Fibroblast of skin of left biceps (primary cell): Measurements from ENCODE around the gene TUBB8.
"Not testable (repeated sequence)": the region's sequence is repeated elsewhere in the genome, so short reads cannot be mapped to it uniquely, and the experiment has no call there.

ENCODE experiments used
- DNase-seq, 2 experiments: peaks; one replicate each; pipeline ENCODE4 v3.0.0-alpha.2; 2013; ENCODE audit warnings: low read depth in 2 of 2

TUBB8 gene

DNA sequence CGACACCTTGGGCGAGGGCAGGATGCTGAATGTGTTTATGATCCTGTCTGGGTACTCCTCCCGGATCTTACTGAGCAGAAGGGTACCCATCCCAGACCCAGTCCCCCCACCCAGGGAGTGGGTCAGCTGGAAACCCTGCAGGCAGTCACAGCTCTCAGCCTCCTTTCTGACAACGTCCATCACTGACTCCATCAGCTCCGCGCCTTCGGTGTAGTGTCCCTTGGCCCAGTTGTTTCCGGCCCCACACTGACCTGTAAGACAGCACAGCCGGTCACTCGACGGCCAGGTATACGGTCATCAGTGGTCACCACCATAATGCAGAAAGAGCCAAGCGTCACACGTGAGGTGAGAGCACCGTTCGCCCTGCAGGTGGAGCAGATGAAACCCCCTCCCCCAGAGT is 1.2 kb downstream of the TUBB8 start:
- DNase-seq, result not testable (repeated sequence)

GRCh38 chr10:13315-13635 is 35.8 kb downstream of the TUBB8 start:
- DNase-seq, result not testable (repeated sequence)

DNA sequence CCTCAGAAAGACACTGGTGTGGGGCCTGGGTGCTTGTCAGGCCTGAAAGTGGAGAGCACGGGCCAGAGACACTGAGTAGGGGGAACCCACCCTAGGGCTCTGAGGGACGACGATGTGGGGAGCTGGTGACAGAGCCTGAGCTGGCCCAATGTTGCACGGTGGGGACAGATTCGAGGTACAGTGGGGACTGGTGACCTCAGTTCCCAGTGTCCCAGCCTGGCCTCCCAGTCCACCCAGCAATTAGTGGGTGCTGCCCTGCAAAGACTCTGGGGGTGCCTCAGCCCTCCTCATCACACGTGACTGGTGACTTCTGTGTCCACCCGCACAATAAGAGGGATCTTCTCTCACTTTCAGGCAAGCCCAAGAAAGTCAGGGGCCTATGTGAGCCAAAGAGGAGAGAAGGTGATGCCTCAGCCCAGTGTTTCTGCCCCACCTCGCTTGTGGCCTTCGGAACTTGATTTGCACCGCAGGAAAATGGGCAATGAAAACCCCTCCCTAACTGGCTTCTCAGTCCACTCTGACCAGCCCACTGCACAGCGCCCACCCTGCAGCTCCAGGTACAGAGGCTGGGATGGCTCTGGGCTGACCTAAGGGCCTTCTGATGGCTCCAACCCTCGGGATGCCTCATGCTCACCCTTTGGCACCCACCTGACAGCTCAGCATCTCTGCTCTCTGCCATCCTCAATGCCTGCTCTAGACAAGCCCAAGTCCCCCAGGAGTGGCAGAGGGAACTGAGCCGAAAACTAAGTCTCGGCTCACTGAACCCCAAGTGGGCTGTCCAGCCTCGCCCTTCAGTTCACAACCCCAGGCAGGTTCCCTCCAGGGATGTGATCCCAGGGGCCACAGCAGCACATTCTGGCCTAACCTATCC is 36.4 kb downstream of the TUBB8 start:
- not testable (repeated sequence) for DNase-seq

GRCh38 chr10:11260-11659 is 37.8 kb downstream of the TUBB8 start:
- not testable (repeated sequence) for DNase-seq

- not testable (repeated sequence) for DNase-seq
These were observed 38.7 kb downstream of the TUBB8 start for GRCh38 chr10:10261-10971.
